ENCODE measurements around the gene KLK8. TPM values are rescaled to one million over a fixed set of nuclear protein-coding genes. Genes with fewer than 3 reads are reported as not detected.

The KLK8 gene
- total RNA-seq (2014; rRNA removed) = not detected in 2 replicates
- not detected for polyA plus RNA-seq (2012)

DNA sequence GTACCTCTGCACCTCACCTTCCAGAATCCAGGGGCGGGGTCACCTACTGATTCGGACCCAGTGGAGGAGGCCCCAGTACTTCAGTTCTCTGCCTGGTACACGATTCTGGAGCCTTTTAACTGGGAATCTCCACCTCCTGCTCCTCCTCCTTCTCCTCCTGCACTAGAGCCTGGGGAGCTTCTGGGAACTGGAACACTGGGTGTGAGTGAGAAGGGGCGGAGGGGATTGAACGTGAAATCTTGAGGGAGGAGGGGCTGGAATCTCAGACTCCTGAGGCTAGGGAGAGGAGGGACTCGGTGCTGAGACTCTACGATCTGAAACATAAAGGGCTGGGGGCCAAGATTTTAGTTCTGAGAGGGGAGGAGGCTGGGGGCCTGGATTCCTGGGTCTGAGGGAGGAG lies at the start of gene KLK8:
Gene KLK8 (minus strand): TSS at position 90 of the 400 bp plus-strand sequence. CDS start 437 bp downstream, outside the sequence.
- DNase-seq (ENCODE audit: low read depth) = no peak

DNA sequence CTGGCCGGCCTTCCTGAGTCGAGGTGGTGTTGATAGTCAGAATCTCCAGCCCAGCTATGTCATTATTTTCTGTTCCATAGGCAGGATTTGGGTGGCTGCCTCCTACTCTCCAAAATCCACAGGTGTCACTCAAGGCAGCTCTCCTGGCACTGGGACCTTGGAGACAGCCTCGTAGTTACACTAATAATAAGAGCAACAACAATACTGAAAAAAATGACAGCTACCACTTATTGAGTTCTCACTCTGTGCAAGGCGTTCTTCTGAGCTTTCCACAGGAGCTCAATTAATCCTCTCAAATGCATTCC lies 45.6 kb upstream of the KLK8 start:
- no peak for DNase-seq (ENCODE audit: low read depth)

- no peak for DNase-seq (ENCODE audit: low read depth)
These were observed 42.9 kb upstream of the KLK8 start for GRCh38 chr19:51044327-51044726.

DNA sequence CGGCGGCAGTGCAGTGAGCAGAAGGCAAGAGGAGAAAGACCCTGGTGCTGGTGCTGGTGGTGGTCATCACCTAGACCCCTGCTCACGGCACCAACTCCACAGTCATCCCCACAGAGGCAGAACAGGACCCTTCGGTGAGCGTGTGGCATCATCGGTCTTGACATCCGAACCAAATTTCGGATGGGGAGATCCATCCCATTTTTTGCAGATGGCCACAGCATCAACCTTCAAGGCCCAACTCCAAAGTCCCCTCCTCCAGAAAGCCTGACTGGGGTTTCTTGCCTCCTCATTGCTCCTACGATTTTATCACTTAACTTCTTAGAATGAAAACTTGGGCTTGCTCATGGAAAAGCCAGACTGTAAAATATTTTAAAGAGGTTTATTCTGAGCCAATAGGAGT lies 42.1 kb upstream of the KLK8 start:
- DNase-seq (ENCODE audit: low read depth) = no peak

- DNase-seq (ENCODE audit: low read depth) = no peak
These were observed 38.7 kb upstream of the KLK8 start for GRCh38 chr19:51040151-51040550.

DNA sequence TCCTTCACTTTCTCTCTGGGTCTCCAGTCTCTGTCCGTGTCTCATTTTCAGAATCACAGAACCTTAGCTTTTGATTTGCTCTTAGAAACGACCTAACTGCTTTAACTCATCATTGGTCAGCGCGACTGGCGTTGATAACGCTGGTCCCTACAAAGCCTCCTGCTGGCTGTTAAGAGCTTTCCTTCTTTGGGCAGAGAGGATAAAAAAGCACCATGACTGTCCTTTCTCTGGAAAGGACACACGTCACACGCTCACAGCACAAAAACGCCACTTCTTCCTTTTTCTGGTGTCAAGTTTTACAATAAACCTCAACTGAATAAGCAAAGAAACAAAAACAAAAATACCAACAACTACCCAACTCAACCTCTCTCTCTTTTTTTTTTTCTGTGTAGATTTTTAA lies 35.1 kb upstream of the KLK8 start:
- DNase-seq (ENCODE audit: low read depth) = no peak

DNA sequence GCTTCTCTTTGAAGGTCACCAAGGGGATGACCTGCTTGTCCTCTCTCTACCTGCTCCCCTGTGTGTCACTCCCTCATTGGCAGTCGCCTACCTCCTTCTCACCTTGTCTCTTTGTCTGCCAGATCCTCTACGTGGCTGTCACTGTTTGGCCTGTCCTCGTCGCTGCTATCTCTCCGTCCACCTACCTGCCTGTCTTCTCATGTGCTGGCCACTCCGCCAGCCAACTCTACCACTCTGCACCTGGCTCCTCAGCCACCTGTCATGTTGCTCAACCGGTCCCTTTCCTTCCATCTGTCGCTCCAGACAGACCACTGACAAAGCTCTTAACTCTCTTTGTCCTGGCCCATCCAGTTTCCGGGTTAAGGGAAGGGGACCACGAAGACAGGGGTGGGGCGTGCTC lies 33.3 kb upstream of the KLK8 start, which contains the start of gene KLK12:
Gene KLK12 (minus strand): TSS at position 299 of the 400 bp plus-strand sequence. CDS start 381 bp downstream, outside the sequence.
- no peak for DNase-seq (ENCODE audit: low read depth)

- DNase-seq (ENCODE audit: low read depth) = no peak
These were observed 30.4 kb upstream of the KLK8 start for GRCh38 chr19:51031880-51032225.

GRCh38 chr19:51031220-51031879 lies 29.9 kb upstream of the KLK8 start:
- DNase-seq (ENCODE audit: low read depth) = no peak

- no peak for DNase-seq (ENCODE audit: low read depth)
These were observed 29.2 kb upstream of the KLK8 start for GRCh38 chr19:51030631-51031030.

- no peak for DNase-seq (ENCODE audit: low read depth)
These were observed 28.3 kb upstream of the KLK8 start for GRCh38 chr19:51029718-51030117.

DNA sequence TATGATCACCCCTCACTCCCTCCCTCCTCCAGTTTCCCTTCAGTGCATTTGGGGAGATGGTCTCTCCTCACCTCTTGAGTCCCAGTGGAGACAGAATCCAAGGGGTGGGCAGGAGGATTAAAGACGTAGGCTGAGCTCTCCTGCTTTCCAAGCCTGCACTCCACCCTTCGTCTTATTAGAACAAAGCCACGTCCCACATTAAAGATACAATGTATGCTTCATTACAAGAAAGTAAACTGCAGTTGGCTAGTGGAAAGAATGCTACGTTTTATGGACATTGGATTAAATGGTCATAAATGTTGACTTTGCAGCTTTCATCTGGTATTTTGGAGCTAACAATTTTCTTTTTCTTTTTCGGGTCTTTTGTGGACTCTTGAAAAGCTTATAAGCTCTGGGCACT lies 26.5 kb upstream of the KLK8 start:
- DNase-seq (ENCODE audit: low read depth) = no peak

DNA sequence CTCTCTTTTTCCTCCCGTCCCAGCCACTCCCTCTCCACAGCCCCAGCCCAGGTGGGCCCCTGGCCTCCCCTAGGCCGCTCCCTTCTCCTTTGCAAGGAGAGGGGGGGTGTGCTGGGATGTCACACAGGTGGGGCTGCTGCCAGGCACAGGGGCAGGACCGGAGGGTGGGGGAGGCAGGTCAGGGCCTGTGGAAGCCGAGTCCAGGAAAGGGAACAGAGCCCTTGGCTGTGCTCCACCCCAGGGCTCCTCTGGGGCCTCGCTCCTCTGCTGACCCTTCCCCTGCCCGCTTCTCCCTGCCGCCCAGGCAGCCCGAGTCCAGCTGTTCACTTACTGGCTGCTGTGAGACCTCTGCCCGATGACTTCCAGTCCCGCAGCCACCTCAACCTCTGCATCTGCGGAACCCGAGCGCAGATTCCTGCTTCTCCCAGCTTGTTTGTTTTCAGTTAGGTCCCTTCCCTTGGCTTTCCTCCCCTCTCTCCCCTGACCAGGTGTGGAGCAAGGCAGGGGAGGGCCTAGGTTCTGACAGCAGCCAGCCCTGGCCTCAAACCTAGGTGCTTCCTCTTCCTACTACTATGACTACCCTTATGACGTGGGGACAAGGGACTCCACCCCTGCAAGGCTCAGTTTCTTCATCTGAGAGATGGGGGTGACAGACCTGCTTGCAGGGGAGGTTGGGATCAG lies 25.9 kb upstream of the KLK8 start:
- no peak for DNase-seq (ENCODE audit: low read depth)

DNA sequence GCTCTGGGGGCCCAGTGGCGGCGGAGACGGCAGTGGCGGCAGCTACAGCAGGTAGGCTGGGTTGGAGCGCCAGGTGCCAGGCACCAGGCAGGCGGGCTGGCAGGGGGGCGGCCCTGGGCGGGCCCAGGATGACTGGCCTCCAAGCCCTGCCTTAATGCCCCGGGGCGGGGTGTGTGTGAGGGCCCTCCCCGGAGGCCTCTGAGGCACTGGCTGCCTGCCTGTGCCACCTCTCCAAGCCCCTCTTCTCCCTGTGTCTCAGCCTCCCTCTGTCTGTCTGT lies 25.1 kb upstream of the KLK8 start, which contains the start of gene KLK11:
Gene KLK11 (minus strand): TSS at position 63 of the 278 bp plus-strand sequence. CDS start 985 bp downstream, outside the sequence.
- DNase-seq (ENCODE audit: low read depth) = no peak

- no peak for DNase-seq (ENCODE audit: low read depth)
These were observed 24.6 kb upstream of the KLK8 start for GRCh38 chr19:51025809-51026553.

- no peak for DNase-seq (ENCODE audit: low read depth)
These were observed 24.0 kb upstream of the KLK8 start for GRCh38 chr19:51025401-51025800.

GRCh38 chr19:51024924-51025323 lies 23.5 kb upstream of the KLK8 start:
- no peak for DNase-seq (ENCODE audit: low read depth)

- no peak for DNase-seq (ENCODE audit: low read depth)
These were observed 22.5 kb upstream of the KLK8 start for GRCh38 chr19:51023946-51024345.

GRCh38 chr19:51022526-51022925 lies 21.1 kb upstream of the KLK8 start:
- DNase-seq (ENCODE audit: low read depth) = no peak

GRCh38 chr19:51020988-51021651 lies 19.7 kb upstream of the KLK8 start:
- peak; percentile 43 for DNase-seq (ENCODE audit: low read depth)

DNA sequence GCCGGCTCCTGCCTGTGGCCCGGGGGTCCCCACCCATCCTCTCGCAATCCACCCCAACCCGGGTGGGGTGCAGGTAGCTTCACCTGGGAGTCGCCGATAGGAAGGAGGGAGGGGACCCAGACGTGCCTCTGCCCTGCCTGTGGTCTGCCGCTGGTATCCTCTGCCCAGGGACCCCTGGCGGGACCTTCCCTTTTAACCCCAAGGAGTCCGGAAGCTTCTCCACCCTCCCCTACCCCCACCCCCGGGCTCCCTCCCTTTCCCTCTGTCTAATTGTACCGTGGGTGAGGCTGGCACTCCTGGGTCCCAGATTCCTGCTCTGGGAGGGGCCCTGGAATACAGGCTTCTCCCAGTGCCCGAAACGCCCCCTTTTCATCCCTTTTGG lies 18.1 kb upstream of the KLK8 start, which contains the start of gene KLK10:
Gene KLK10 (minus strand): TSS at position 166 of the 382 bp plus-strand sequence. CDS start 579 bp downstream, outside the sequence.
- DNase-seq (ENCODE audit: low read depth) = no peak

Data from LHCN-M2 (cell line).